HG03159 (cell line): ENCODE data around the gene EIF4H.
"Not testable (repeated sequence)": the region's sequence is repeated elsewhere in the genome, so short reads cannot be mapped to it uniquely, and the experiment has no call there.

Experiments used
- ATAC-seq: cut with Tn5 transposase; IDR thresholded peaks from one replicate; pipeline ENCODE4 v1.9.1; 2021; ENCODE audit warnings: mild to moderate bottlenecking, moderate library complexity; ENCODE audit not compliant: unreplicated experiment

EIF4H gene

DNA sequence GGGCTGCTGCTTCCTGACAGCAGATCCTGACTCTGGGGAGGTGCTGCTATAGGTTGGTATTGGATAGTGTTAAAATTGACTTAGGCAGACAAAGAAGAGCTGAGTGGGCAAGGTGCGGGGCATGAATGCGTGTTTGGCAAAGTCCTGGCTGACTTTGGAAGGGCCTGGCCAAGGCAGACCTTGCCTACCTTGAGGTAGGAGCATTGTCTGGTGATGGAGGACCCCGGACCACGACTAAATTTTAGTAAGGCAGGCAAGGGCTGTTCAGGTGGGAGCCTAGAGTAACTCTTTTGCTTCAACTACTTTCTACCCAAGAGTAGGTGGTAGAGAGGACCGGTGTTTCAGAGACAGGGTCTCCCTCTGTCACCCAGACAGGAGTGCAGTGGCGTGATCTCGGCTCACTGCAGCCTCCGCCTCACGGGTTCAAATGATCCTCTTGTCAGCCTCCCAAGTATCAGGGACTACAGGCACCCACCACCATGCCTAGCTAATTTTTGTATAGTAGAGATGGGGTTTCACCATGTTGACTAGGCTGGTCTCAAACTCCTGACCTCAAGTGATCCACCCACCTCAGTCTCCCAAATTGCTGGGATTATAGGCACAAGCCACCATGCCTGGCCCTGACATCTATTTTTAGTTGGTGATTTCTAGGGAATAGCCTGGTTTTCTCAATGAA lies 23.4 kb downstream of the EIF4H start:
- no peak for ATAC-seq

DNA sequence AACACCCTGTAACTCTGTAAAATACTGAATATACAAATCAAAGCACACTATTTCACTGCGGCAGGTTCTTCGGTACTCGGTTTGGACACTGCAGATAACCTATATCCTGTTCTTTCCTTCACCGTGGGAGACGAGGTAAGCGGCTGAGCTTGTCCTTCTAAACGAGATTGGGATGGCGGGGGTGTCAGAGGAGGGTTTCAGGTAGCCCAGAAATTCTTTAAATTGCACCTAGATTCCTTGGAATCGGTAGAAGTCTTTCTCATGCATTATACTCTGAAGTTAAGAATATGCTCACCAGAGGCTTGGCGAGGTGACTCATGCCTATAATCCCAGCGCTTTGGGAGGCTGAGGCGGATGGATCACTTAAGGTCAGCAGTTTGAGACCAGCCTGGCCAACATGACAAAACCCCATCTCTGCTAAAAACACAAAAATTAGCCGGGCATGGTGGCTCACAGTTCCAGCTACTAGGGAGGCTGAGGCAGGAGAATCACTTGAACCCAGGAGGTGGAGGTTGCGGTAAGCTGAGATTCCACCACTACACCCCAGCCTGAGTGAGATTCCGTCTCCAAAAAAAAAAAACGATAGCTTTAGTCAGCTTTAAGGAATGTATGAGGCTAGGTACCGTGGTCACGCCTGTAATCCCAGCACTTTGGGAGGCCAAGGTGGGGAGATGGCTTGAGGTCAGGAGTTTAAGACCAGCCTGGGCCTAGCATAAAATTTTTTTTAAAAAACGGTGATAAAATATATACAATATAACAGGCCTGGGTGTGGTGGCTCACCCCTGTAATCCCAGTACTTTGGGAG lies 25.6 kb downstream of the EIF4H start:
- ATAC-seq = no peak

- ATAC-seq = no peak
Observed at GRCh38 chr7:74202841-74203556, 28.8 kb downstream of the EIF4H start.

- no peak for ATAC-seq
Observed at GRCh38 chr7:74203956-74204618, 29.9 kb downstream of the EIF4H start.

- not testable (repeated sequence) for ATAC-seq
Observed at GRCh38 chr7:74206052-74206451, 31.9 kb downstream of the EIF4H start.

DNA sequence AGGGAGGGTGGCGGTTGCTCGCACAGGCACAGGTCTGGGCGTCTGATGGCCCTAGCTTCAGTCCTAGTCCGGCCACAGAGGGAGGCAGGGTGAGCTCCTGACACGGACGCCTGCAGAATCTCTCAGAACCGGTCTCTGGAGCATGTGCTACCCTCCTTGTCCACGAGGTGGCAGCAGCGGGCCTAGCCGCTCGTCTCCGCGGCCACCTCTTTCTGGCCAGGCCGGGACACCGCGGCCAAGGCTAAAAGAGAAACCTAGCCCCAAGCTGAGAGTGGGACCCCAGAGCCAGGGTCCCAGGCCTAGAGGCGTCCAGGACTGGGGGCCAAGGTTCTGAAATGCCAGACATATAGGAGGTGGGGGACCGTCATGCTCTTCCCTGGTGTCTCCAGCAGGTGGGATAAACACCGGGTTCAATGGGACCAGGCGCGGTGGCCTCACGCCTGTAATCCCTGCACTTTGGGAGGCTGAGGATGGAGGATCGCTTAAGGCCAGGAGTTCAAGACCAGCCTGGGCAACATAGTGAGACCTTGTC lies 32.5 kb downstream of the EIF4H start:
- ATAC-seq = no peak

GRCh38 chr7:74207586-74207985 lies 33.4 kb downstream of the EIF4H start:
- no peak for ATAC-seq

DNA sequence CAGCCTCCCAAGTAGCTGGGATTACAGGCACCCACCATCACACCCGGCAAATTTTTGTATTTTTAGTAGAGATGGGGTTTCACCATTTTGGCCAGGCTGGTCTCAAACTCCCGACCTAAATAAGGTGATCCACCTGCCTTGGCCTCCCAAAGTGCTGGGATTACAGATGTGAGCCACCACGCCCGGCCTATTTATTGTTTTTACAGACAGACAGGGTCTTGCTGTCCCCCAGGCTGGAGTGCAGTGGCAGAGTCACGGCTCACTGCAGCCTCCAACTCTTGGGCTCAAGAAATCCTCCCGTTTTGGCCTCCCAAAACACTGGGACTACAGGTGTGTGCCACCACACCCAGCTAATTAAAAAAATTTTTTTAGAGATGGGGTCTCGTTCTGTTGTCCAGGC lies 34.1 kb downstream of the EIF4H start:
- ATAC-seq = not testable (repeated sequence)

- no peak for ATAC-seq
Observed at GRCh38 chr7:74212661-74213060, 38.5 kb downstream of the EIF4H start.

- no peak for ATAC-seq
Observed at GRCh38 chr7:74214816-74215630, 40.9 kb downstream of the EIF4H start.

DNA sequence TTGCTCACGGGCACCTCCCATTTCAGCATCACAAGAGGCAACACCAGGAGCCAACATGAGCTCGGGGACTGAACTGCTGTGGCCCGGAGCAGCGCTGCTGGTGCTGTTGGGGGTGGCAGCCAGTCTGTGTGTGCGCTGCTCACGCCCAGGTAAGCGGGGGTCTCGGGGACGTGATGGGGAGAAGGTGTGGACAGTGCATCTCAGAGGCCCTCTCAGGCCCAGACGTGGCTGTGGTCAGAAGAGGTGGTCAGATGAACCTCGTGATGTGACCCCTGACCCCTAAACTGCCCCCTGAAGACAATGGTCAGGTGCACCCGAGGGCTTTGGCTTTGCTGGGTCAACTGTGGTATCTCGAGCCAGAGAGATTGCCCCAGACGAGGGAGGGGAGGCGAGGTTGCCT lies 41.8 kb downstream of the EIF4H start:
- ATAC-seq = no peak

DNA sequence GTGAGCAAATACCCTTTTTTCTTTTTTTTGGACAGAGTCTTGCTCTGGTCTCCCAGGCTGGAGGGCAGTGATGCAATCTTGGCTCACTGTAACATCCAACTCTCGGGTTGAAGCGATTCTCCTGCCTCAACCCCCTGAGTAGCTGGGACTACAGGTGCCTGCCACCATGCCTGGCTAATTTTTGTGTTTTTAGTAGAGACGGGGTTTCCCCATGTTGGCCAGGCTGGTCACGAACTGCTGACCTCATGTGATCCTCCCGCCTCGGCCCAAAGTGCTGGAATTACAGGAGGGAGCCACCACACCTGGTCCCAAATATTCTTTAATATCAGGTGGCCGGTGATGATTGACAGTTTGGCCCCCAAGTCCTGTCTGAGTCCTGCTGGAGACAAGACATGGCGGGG lies 42.2 kb downstream of the EIF4H start:
- ATAC-seq = no peak

DNA sequence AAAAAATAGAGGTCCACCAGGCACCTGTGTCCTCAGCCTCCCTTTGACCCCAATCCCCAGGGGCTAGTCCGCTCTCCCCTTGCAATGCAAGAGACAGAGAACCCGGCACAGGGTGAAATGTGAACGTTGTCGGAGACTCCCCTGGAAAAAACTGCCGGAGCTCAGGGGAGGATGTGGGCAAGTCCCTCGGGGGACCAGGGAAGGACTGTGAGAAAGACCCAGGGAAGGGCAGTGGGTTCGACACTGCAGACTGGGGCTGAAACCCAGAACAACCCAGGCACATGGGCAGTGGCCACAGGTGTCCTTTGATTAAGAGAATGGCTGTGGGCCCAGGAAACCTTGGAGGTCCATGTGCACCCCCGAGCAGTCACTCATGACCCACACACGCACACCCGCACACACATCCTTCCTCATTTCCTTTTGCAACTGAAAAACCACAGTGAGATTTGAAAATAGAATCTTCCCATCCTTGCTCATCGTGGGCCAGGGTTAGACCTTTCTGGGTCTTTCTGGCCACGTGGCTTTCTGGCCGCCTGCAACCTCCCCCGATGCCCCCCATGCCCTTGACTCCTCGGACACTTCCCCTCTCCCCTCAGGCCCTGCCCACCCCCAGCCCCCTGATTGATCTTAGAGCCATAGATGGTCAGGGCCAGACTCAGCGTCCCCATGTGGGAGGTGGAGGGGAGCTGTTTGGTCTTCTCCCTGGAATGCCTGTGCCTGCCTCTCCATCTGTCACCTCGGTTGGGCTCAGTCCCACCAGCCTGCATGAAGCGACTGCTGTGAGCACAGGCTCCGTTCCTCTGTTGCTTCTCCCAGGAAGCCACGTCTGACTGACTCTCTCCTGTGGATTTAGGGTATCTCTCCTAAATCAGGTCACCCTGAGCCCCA lies 43.5 kb downstream of the EIF4H start:
- ATAC-seq = no peak

DNA sequence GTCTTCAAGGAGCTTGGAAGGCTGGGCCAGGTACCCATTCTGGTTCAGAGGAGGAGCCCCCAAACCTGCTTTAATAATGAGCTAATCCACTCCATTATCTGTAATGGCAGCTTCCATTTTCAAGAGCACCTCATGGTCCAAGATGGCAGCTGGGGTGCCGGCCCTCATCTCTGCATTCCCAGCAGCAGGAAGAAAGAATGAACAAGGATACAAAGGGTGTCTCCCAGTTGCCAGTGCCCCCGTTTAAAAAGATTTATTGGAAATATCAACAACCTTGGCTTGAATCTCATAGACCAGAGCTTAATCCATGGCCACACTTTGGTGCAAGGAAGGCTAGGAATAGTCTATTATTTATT lies 44.2 kb downstream of the EIF4H start:
- ATAC-seq = no peak

DNA sequence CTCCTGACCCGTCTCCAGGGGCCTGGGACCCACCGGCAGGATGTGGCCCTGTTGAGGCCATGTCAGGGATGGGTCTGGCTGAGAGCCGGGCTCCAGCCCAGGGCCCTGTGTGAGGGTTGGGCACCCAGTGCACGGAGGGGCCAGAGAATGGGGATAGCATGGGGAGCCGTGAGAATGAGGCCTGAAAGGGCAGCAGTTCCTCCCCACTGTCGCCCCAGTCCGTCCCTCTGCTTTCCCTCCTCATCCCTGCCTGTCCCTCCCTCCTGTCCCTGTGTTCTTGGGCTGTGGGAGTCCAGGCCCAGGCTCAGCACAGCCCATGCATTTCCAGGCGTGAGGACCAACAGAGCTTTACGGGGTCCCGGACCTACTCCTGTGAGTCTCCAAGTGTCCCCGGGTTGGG lies 45.3 kb downstream of the EIF4H start:
- no peak for ATAC-seq

- no peak for ATAC-seq
Observed at GRCh38 chr7:74220229-74220628, 46.1 kb downstream of the EIF4H start.

GRCh38 chr7:74221713-74222112 lies 47.6 kb downstream of the EIF4H start:
- ATAC-seq = no peak

DNA sequence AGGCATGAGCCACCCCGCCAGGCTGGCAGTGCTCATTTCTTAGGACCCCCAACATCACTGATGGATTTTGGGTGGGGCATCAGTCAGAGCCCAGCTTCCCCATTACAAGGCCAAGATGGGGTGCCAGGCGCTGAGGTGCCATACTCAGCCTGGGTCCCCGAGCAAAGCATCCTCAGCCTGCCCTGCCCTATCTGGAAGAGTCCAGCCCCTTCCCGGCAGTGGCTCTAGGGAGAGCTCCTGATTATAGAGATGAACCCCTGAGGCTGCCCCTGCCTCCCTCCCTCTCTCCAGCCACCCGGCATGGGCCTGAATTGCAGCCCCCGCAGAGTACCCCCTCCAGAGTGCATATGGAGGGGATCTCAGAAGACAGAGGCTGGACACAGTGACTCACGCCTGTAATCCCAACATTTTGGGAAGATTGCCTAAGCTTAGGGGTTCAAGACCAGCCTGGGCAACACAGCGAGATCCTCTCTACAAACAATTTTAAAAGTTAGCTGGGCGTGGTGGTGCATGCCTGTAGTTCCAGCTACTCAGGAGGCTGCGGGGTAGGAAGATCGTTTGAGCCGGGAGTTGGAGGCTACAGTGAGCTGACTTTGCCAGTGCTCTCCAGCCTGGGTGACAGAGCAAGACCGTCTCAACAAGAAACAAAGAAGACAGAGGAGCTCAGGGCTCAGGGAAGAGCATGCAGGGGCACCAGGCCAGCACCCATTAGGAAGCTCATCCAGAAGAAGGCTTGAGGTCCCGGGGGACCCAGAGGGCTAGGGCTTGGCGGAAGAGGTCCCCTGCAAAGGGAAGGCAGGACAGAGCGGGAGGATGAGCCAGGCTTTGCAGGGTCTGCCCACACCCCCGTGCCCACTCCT lies 48.9 kb downstream of the EIF4H start:
- ATAC-seq = no peak
